ENCODE results near the gene C10orf67.
A peak's percentile ranks its signal among the peaks of the same experiment; 100 is the strongest.
"Not testable (repeated sequence)": the region's sequence is repeated elsewhere in the genome, so short reads cannot be mapped to it uniquely, and the experiment has no call there.

The C10orf67 gene

GRCh38 chr10:23262928-23263327 lies 81.7 kb downstream of the C10orf67 start:
- no peak for DNase-seq

- no peak for DNase-seq
Measured at GRCh38 chr10:23258516-23258915, 86.1 kb downstream of the C10orf67 start.

GRCh38 chr10:23253780-23254179 lies 90.8 kb downstream of the C10orf67 start:
- DNase-seq = peak; percentile 39

- not testable (repeated sequence) for DNase-seq
Measured at GRCh38 chr10:23252859-23253258, 91.7 kb downstream of the C10orf67 start.

- DNase-seq = not testable (repeated sequence)
Measured at GRCh38 chr10:23241779-23242178, 102.8 kb downstream of the C10orf67 start.

- DNase-seq = no peak
Measured at GRCh38 chr10:23238015-23238414, 106.6 kb downstream of the C10orf67 start.

- DNase-seq = no peak
Measured at GRCh38 chr10:23230582-23230981, 114.0 kb downstream of the C10orf67 start.

GRCh38 chr10:23217471-23217870 lies 127.1 kb downstream of the C10orf67 start:
- DNase-seq = no peak

GRCh38 chr10:23205972-23206642 lies 138.5 kb downstream of the C10orf67 start:
- no peak for DNase-seq

- no peak for DNase-seq
Measured at GRCh38 chr10:23204773-23205172, 139.8 kb downstream of the C10orf67 start.

- no peak for DNase-seq
Measured at GRCh38 chr10:23203369-23204325, 140.9 kb downstream of the C10orf67 start.

GRCh38 chr10:23202779-23203178 lies 141.8 kb downstream of the C10orf67 start:
- no peak for DNase-seq

- no peak for DNase-seq
Measured at GRCh38 chr10:23201837-23202236, 142.8 kb downstream of the C10orf67 start.

GRCh38 chr10:23200997-23201652 lies 143.5 kb downstream of the C10orf67 start:
- DNase-seq = no peak

GRCh38 chr10:23200586-23200985 lies 144.0 kb downstream of the C10orf67 start:
- DNase-seq = no peak

GRCh38 chr10:23199768-23200511 lies 144.7 kb downstream of the C10orf67 start:
- DNase-seq = no peak

- no peak for DNase-seq
Measured at GRCh38 chr10:23198940-23199767, 145.4 kb downstream of the C10orf67 start.

- no peak for DNase-seq
Measured at GRCh38 chr10:23198610-23198939, 146.0 kb downstream of the C10orf67 start.

GRCh38 chr10:23197416-23197861 lies 147.2 kb downstream of the C10orf67 start:
- no peak for DNase-seq

GRCh38 chr10:23196915-23197314 lies 147.7 kb downstream of the C10orf67 start:
- no peak for DNase-seq

- no peak for DNase-seq
Measured at GRCh38 chr10:23195846-23196600, 148.6 kb downstream of the C10orf67 start.

Data from NCI-H146 (cell line).